Spleen (tissue), 7 donors: ENCODE measurements around the gene ADCK1.

Experiments
- CTCF ChIP-seq, 11 experiments: fragments of 200-600 bp in 7 of 11; fragments of 450-650 bp in 4 of 11; sonication (generic) in 4 of 11; IDR thresholded peaks in 8 of 11; conservative IDR thresholded peaks in 3 of 11; 1 replicate in 7 of 11; 2 replicates in 4 of 11; pipeline versions ENCODE4 v1.4.0 to v1.8.0; 2016 to 2021; ENCODE audit warnings: antibody characterized with exemption in 11 of 11, inconsistent platforms in 4 of 11, mild to moderate bottlenecking in 1 of 11
- POLR2A ChIP-seq, 3 donors: fragments of 450-650 bp; IDR thresholded peaks; one replicate each; pipeline ENCODE4 v1.5.1; 2017; ENCODE audit warnings: antibody characterized with exemption in 3 of 3, mild to moderate bottlenecking in 1 of 3
- donor health status: DM: no; HTN: no; CAD: no; lungs with moderate emphysema.
- donor health status: DM: no; HTN: no; CAD: no.
- donor health status: DM: no; HTN: no; CAD: no.

GRCh38 chr14:77965919-77966435 lies 166.1 kb downstream of the ADCK1 start:
- TF ChIP-seq CTCF (IDR thresholded peaks at IDR 0.05 in 8 of 11, conservative IDR thresholded peaks at IDR 0.05 in 3 of 11) (no peak), POLR2A (IDR thresholded peaks at IDR 0.05) (no peak)
